PC-3 (cell line): ENCODE data around the gene CNP. TPM values are rescaled to one million over a fixed set of nuclear protein-coding genes. Genes with fewer than 3 reads are reported as not detected.

ENCODE experiments used
- ATAC-seq: fragments of 200-7000 bp; cut with Tn5 transposase; 2 replicates; pipeline ENCODE4 v1.9.1; 2020; ENCODE audit warnings: mild to moderate bottlenecking, moderate library complexity
- BruUV-seq: library from RNA; stranded (reverse); fragments of 400-500 nt; replicated peaks from 2 replicates; lab custom pipeline; 2021; lab: Mats Ljungman, UMichigan
- CTCF ChIA-PET: fragments of 300-600 bp; sonication (Branson Sonifier 250); formaldehyde crosslinking; loops from one replicate; lab custom pipeline; 2022; ENCODE audit warnings: antibody characterized with exemption; lab: Charles Lee
- POLR2A ChIA-PET: fragments of 300-600 bp; sonication (Branson Sonifier 250); formaldehyde crosslinking; loops from one replicate; lab custom pipeline; 2022; ENCODE audit warnings: antibody characterized with exemption; ENCODE audit not compliant: unreplicated experiment; lab: Charles Lee
- DNase-seq: peaks from one replicate; pipeline ENCODE4 v3.0.0-alpha.2; 2015
- H2AFZ ChIP-seq: fragments of 300-600 bp; sonication (generic); 2 replicates; pipeline ENCODE4 v1.6.0; 2016; ENCODE audit warnings: antibody characterized with exemption, low read length
- H3F3A ChIP-seq: fragments of 300-600 bp; sonication (generic); one replicate; pipeline ENCODE4 v1.6.0; 2017; ENCODE audit warnings: antibody characterized with exemption, low read length, control low read depth, mild to moderate bottlenecking; ENCODE audit not compliant: unreplicated experiment
- H3K27ac ChIP-seq: fragments of 300-600 bp; sonication (generic); 2 replicates; pipeline ENCODE4 v1.5.1; 2016; ENCODE audit warnings: mild to moderate bottlenecking, low read length
- H3K27me3 ChIP-seq: fragments of 300-600 bp; sonication (generic); 2 replicates; pipeline ENCODE4 v1.6.1; 2016; ENCODE audit warnings: low read length, mixed read lengths
- H3K36me3 ChIP-seq: fragments of 300-600 bp; sonication (generic); 2 replicates; pipeline ENCODE4 v1.6.1; 2016; ENCODE audit warnings: low read depth, mixed run types, low read length, mixed read lengths
- H3K4me1 ChIP-seq: fragments of 300-600 bp; sonication (generic); 2 replicates; pipeline ENCODE4 v1.5.1; 2016; ENCODE audit warnings: low read length; ENCODE audit not compliant: insufficient read depth
- H3K4me2 ChIP-seq: fragments of 300-600 bp; sonication (generic); 2 replicates; pipeline ENCODE4 v1.6.0; 2016; ENCODE audit warnings: low read length
- H3K4me3 ChIP-seq: fragments of 300-600 bp; sonication (generic); 2 replicates; pipeline ENCODE4 v1.5.1; 2016; ENCODE audit warnings: mild to moderate bottlenecking, low read length, mixed read lengths
- H3K79me2 ChIP-seq: fragments of 300-600 bp; sonication (generic); 2 replicates; pipeline ENCODE4 v1.6.1; 2017; ENCODE audit warnings: low read length, mixed read lengths
- H3K9ac ChIP-seq: fragments of 300-600 bp; sonication (generic); 2 replicates; pipeline ENCODE4 v1.6.0; 2016; ENCODE audit warnings: mild to moderate bottlenecking, low read length
- H3K9me2 ChIP-seq: fragments of 300-600 bp; sonication (generic); replicated peaks from 2 replicates; pipeline ENCODE4 v1.6.1; 2016; ENCODE audit warnings: mixed run types, low read length, mixed read lengths
- H3K9me3 ChIP-seq: fragments of 300-600 bp; sonication (generic); 2 replicates; pipeline ENCODE4 v1.6.1; 2016; ENCODE audit warnings: low read length, mixed read lengths
- H4K20me1 ChIP-seq: fragments of 300-600 bp; sonication (generic); 2 replicates; pipeline ENCODE4 v1.6.1; 2016; ENCODE audit warnings: low read length, mixed read lengths
- CTCF ChIP-seq: fragments of 300-600 bp; sonication (generic); conservative IDR thresholded peaks from 2 replicates; pipeline ENCODE4 v1.5.1; 2017; ENCODE audit warnings: antibody characterized with exemption, low read depth, mild to moderate bottlenecking, low read length
- EZH2 ChIP-seq: fragments of 300-600 bp; sonication (generic); IDR thresholded peaks from one replicate; pipeline ENCODE4 v1.6.1; 2017; ENCODE audit warnings: antibody characterized with exemption, mild to moderate bottlenecking, low read length; ENCODE audit not compliant: unreplicated experiment
- EZH2phosphoT487 ChIP-seq: fragments of 300-600 bp; sonication (generic); IDR thresholded peaks from 2 replicates; pipeline ENCODE4 v1.6.1; 2018; ENCODE audit warnings: mild to moderate bottlenecking, antibody characterized with exemption, low read length, borderline replicate concordance
- intact Hi-C: fragments of 100-400 bp; cut with micrococcal nuclease; formaldehyde crosslinking; loops from 2 replicates; pipeline ENCODE4 v1.9.0; 2023
- total RNA-seq: library from RNA; depleted of rRNA; stranded (reverse); fragments of >200 nt; gene quantifications from 2 replicates; pipeline ENCODE4 v1.2.3, GENCODE V29; 2014

CNP gene
- total RNA-seq, 1 experiment from 2014 or later = 91.6 TPM

GRCh38 chr17:41976142-41976768 lies 9.7 kb downstream of the CNP start:
- Histone ChIP-seq H2AFZ (no peak overlapping the region), H3K4me1 (peaks cover 24% of the 10 kb centered on the region), H3K79me2 (peaks cover 13% of the 10 kb centered on the region; the same call in 1 of the 2 replicates), H3K27me3 (no peaks in the 10 kb centered on the region), H4K20me1 (peaks cover 7% of the 10 kb centered on the region), H3K27ac (no peak overlapping the region), H3K9me3 (no peaks in the 10 kb centered on the region), H3F3A (no peaks in the 10 kb centered on the region), H3K4me2 (no peak overlapping the region), H3K36me3 (peaks cover 21% of the 10 kb centered on the region; the same call in 1 of the 2 replicates), H3K9me2 (no peaks in the 10 kb centered on the region), H3K9ac (no peak overlapping the region), H3K4me3 (no peak overlapping the region)
- ChIA-PET POLR2A (no interaction called here), CTCF (no interaction called here)
- no TSS peak for BruUV-seq
- no peak for TF ChIP-seq EZH2phosphoT487
- TF ChIP-seq EZH2 = no peak
- no peak for TF ChIP-seq CTCF
- intact Hi-C loops = no loop called here
- ATAC-seq (no peak), DNase-seq (no peak)

DNA sequence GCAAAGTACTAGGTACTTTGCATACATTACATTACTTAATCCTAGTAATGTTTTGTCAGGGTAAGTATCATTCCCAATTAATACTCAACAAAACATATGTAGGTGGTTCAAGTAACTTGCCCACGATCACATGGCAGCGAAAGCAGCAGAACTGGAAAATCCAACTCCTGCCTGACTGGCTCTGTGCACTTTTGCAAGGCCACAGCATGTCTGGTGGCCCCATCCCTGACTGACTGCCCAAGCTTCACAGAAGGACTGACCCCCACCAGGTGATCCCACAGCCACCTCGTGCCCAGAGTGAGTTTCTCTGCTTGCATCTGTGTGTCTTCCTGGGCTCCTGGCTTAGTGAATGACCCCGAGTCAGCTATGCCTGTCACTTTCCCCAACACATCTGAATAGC lies 11.4 kb downstream of the CNP start:
- no peaks in the 10 kb centered on the region for H3F3A ChIP-seq
- H3K79me2 ChIP-seq = no peaks in the 10 kb centered on the region
- ATAC-seq (no peak), DNase-seq (peak; percentile 43)
- no TSS peak for BruUV-seq
- H3K9me2 ChIP-seq = no peaks in the 10 kb centered on the region
- peaks cover 3% of the 10 kb centered on the region; the same call in 1 of the 2 replicates for H4K20me1 ChIP-seq
- no peak overlapping the region for H3K9ac ChIP-seq
- no peak overlapping the region for H2AFZ ChIP-seq
- H3K9me3 ChIP-seq = no peaks in the 10 kb centered on the region
- TF ChIP-seq EZH2 (no peak), EZH2phosphoT487 (no peak), CTCF (no peak)
- H3K36me3 ChIP-seq = peaks cover 19% of the 10 kb centered on the region; the same call in 1 of the 2 replicates
- no peak overlapping the region for H3K4me3 ChIP-seq
- POLR2A ChIA-PET = interaction anchor here (0.6 kb wide), 1 partner anchor 14 kb away, joined by 12 read pairs; no protein-coding TSS in a partner anchor
- H3K4me2 ChIP-seq = no peak overlapping the region
- intact Hi-C loops = no loop called here
- H3K27me3 ChIP-seq = no peaks in the 10 kb centered on the region
- CTCF ChIA-PET = no interaction called here
- H3K4me1 ChIP-seq = peaks cover 13% of the 10 kb centered on the region
- H3K27ac ChIP-seq = no peak overlapping the region
